Measurements from ENCODE around the gene PPP2R3B. TPM values are rescaled to one million over a fixed set of nuclear protein-coding genes. Genes with fewer than 3 reads are reported as not detected.

Gene PPP2R3B
- total and polyA plus RNA-seq, 2 of the 13 experiments (the other 11 are each of a cell fraction or from before 2014, with no cell fraction given), result 17.0 to 21.4 TPM

DNA sequence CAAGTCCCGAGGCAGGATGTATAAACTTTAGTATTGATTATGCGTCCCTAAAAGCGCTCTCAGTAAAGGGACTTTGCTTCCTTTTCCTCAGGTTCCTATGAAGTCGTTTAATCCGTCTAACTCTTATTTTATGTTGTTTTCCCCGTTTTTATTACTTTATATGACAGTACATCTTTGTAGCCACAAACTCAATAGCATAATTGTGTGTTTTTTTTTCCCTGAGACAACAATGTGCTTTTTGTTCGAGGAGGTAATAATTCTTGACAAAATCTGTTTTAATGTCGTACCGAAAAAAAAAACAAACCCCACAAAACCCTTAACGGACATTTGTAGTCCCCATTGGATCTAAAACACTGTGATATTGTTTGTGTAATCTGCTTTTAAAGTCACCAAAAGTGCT, 17.9 kb upstream of the PPP2R3B start:
- ChIA-PET POLR2A (no interaction called here), CTCF (ENCODE audit: low intra/inter-chr PET ratio, low total read pairs) (no interaction called here)
- BruUV-seq (replicated peaks), result no TSS peak
- Histone ChIP-seq H3K4me3 (replicated peaks in 1 of 3; ENCODE audit: insufficient read depth in 1 of 3, low read depth in 2 of 3, low read length in 3 of 3) (no peak overlapping the region), H3K9ac (ENCODE audit: insufficient read depth, low read depth, low read length) (no peak overlapping the region), H3K4me1 (ENCODE audit: insufficient read depth, low read length) (no peaks in the 10 kb centered on the region), H3K4me2 (ENCODE audit: low read depth, low read length) (no peak overlapping the region), H3K27ac (ENCODE audit: extremely low read length, insufficient read depth, low read length) (no peak overlapping the region), H4K20me1 (ENCODE audit: insufficient read depth, low read length) (no peaks in the 10 kb centered on the region), H3K9me3 (ENCODE audit: low read length) (no peaks in the 10 kb centered on the region), H3K36me3 (replicated peaks in 1 of 2; ENCODE audit: control insufficient read depth in 1 of 2, insufficient read depth in 2 of 2, low read length in 2 of 2) (no peaks in the 10 kb centered on the region), H3K27me3 (ENCODE audit: control insufficient read depth in 1 of 2, insufficient read depth in 2 of 2, low read length in 2 of 2) (no peaks in the 10 kb centered on the region), H2AFZ (ENCODE audit: low read length) (no peak overlapping the region), H3K79me2 (ENCODE audit: insufficient read depth, low read length) (no peaks in the 10 kb centered on the region)
- in situ Hi-C loops (cut with HindIII; ENCODE audit: extremely low pct_ligation_motif_present, low pct_unique_long_range_greater_than_20kb) (no loop called here), intact Hi-C loops (cut with micrococcal nuclease; ENCODE audit: unreplicated experiment) (no loop called here)
- ATAC-seq (no peak), FAIRE-seq (no peak), DNase-seq (ENCODE audit: low spot score) (no peak)
- WGBS (ENCODE audit: low lambda C conversion rate), result 65% methylated on average over 10 of the region's 10 CpGs
- TF ChIP-seq ZSCAN12 (CRISPR knock-in tag; IDR thresholded peaks at IDR 0.05) (no peak), ZNF562 (CRISPR knock-in tag; IDR thresholded peaks at IDR 0.05; ENCODE audit: borderline replicate concordance) (no peak), PHB2 (IDR thresholded peaks at IDR 0.05; ENCODE audit: partially characterized antibody) (no peak), ZBTB7B (CRISPR knock-in tag; IDR thresholded peaks at IDR 0.05) (no peak), PAX8 (CRISPR knock-in tag; IDR thresholded peaks at IDR 0.05; ENCODE audit: borderline replicate concordance) (no peak), FIP1L1 (IDR thresholded peaks at IDR 0.05; ENCODE audit: borderline replicate concordance, insufficient read depth, low read depth, low read length) (no peak), ZNF615 (CRISPR knock-in tag; IDR thresholded peaks at IDR 0.05; ENCODE audit: borderline replicate concordance) (no peak), NR2C2 (CRISPR knock-in tag; IDR thresholded peaks at IDR 0.05; ENCODE audit: borderline replicate concordance) (no peak), GLI4 (CRISPR knock-in tag; IDR thresholded peaks at IDR 0.05; ENCODE audit: borderline replicate concordance) (no peak), ZBTB42 (CRISPR knock-in tag; IDR thresholded peaks at IDR 0.05) (no peak), PHF5A (CRISPR knock-in tag; IDR thresholded peaks at IDR 0.05; ENCODE audit: low read depth, unreplicated experiment) (no peak), ZNF605 (CRISPR knock-in tag; IDR thresholded peaks at IDR 0.05) (no peak)
- TF ChIP-seq, protein P1, sequence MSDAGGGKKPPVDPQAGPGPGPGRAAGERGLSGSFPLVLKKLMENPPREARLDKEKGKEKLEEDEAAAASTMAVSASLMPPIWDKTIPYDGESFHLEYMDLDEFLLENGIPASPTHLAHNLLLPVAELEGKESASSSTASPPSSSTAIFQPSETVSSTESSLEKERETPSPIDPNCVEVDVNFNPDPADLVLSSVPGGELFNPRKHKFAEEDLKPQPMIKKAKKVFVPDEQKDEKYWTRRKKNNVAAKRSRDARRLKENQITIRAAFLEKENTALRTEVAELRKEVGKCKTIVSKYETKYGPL (CRISPR knock-in tag; IDR thresholded peaks at IDR 0.05), result no peak
- TF ChIP-seq, protein P2, sequence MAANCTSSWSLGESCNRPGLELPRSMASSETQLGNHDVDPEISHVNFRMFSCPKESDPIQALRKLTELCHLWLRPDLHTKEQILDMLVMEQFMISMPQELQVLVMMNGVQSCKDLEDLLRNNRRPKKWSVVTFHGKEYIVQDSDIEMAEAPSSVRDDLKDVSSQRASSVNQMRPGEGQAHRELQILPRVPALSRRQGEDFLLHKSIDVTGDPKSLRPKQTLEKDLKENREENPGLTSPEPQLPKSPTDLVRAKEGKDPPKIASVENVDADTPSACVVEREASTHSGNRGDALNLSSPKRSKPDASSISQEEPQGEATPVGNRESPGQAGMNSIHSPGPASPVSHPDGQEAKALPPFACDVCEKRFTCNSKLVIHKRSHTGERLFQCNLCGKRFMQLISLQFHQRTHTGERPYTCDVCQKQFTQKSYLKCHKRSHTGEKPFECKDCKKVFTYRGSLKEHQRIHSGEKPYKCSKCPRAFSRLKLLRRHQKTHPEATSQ (CRISPR knock-in tag; IDR thresholded peaks at IDR 0.05; ENCODE audit: borderline replicate concordance), result no peak

Measured in HepG2 (cell line).